NCI-H748 (cell line): Measurements from ENCODE around the gene TMEM109.

Experiments
- DNase-seq: peaks from one replicate; lab custom pipeline; 2025; ENCODE audit not compliant: unreplicated experiment; lab: John Stamatoyannopoulos, UW

TMEM109 gene, protein sequence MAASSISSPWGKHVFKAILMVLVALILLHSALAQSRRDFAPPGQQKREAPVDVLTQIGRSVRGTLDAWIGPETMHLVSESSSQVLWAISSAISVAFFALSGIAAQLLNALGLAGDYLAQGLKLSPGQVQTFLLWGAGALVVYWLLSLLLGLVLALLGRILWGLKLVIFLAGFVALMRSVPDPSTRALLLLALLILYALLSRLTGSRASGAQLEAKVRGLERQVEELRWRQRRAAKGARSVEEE

DNA sequence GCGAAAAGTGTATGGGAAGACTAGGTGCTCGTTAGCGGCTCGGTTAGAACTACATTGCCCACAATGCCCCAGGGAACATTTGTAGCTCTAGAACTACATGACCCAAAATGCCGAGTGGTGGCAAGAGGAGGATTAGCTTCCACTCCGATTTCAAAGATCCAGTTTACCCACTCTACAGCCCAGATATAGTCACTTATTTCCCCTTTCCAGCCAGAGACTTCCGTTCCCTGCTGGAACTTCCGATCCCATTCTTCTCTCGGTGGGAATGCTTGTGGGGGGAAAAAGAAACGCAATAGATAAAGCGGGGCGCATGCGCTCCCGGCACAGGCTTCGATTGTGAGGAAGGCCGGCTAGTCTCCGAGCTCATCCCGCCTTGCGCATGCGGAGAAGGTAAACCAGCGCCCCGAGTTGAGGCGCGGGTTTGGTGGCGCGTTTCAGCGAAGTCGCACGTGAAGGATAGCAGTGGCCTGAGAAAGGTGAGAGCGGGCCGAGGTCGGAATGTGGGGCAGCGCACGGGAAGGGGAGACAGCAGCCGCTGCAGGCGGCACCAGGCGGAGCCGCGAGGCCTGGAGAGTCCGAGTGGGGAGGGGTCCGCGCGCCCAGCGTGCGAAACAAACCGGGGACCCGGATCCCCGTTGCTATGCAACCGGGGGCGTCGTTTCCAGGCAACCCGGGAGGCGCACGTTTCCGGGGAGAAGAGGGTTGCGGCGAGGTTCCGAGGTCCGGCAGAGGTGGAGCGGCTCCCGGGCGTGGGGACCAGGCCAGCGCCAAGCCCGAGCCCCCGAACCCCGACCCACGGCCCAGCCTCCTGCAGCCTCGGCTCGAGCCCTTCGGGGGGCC, at the start of gene TMEM109:
Gene TMEM109 (plus strand): TSS at position 366 of the 840 bp plus-strand sequence. CDS start 5,536 bp downstream, outside the sequence.
- peak; percentile 96 for DNase-seq

DNA sequence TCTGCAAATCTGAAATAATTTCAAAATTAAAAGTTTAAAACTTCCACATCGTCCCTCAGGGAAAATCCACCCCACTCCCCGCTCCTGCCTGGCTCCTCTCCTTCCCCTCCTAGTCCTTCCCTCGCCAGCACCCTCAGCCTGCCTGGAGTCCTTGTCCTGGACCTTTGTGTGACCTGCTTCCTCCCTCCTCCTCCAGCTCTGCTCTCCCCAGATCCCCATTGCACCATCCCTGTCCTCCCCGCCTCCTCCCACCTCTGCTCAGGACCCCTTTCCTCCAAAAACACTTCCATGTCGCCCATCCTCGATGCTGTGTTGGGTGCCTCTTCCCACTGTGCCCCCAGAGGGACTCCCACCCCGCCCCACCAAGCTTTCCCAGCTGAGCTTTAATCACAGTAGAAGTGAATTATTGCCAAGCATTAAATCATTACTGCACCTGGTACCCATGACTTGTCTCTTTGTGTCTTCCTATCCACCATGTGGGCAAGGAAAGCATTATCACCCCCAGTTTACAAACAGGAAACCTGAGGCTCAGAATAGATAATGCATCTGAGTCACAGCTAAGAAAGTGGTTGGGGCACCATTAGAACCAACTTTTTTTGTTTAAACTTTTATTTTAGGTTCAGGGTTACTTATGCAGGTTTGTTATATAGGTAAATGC, 49.0 kb upstream of the TMEM109 start:
- DNase-seq, result no peak

DNA sequence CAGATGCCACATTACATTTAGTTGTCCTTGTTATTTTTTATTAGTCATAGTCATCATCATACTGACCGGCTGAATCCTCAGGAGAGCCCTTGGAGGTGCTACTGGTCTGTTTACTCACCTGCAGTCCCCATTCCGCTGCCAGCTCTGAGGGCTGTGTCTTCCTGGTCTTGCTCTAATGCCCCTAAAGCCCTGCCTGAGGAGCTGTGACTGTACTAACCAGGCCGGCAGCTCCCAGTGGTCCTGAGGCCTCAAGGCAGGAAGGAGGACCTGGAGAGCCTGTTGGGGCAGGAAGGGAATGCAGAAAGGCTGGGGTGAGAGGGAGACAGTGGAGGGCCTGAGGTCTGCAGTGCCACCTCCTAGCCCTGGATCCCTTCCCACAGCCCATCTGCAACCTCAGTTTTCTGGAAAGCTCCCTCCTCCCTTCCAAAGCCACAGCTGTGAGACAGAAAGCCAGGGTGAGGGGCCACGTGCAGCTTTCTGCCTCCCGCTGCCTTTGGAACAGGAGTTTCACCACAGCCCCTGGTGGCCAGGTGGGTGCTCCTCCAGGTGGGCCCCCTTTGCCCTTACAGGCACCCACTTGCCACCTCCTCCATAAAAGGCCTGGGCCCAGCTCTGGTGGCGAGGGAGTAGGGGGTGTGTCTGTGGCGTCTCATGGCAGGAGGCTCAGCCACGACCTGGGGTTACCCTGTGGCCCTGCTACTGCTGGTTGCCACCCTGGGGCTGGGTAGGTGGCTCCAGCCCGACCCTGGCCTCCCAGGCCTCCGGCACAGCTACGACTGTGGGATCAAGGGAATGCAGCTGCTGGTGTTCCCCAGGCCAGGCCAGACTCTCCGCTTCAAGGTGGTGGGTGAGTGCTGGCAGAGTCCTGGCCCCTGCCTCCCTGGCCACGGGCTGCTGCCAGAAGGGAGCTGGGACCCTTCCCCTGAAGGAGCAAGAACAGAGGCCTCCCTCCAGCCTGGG, 46.8 kb upstream of the TMEM109 start, which contains the start of gene ZP1:
Gene ZP1 (plus strand): TSS at position 632 of the 960 bp plus-strand sequence. CDS start 20 bp downstream, at position 652.
- DNase-seq, result no peak

DNA sequence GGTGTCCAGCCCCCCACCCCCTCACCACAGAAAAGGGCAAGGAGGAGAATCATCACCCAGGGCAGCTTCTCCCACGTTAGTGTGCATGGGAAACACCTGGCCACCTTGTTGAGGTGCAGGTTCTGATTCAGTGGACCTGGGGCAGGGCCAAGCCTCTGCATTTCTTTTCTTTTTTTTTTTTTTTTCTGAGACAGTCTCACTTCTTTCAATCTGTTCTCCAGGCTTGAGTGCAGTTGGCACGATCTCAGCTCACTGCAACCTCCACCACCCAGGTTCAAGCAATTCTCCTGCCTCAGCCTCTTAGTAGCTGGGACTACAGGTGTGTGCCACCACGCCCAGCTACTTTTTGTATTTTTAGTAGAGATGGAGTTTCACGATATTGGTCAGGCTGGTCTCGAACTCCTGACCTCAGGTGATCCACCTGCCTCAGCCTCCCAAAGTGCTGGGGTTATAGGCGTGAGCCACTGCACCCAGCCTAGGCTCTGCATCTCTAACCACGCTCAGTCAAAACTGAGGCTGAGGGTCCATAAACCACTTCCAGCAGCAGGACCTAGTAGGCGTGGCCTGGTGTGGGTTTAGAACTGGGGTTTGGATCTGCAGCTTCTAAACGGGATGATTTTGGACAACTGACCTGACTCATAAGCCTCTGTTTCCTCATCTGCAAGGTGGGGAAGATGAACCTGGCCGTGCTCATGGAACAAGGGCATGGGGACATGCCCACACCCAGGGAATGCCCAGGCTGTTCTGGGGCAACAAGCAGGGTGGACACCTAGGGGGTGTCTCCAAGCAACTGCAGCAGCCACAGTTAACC, 45.9 kb upstream of the TMEM109 start:
- DNase-seq, result no peak

DNA sequence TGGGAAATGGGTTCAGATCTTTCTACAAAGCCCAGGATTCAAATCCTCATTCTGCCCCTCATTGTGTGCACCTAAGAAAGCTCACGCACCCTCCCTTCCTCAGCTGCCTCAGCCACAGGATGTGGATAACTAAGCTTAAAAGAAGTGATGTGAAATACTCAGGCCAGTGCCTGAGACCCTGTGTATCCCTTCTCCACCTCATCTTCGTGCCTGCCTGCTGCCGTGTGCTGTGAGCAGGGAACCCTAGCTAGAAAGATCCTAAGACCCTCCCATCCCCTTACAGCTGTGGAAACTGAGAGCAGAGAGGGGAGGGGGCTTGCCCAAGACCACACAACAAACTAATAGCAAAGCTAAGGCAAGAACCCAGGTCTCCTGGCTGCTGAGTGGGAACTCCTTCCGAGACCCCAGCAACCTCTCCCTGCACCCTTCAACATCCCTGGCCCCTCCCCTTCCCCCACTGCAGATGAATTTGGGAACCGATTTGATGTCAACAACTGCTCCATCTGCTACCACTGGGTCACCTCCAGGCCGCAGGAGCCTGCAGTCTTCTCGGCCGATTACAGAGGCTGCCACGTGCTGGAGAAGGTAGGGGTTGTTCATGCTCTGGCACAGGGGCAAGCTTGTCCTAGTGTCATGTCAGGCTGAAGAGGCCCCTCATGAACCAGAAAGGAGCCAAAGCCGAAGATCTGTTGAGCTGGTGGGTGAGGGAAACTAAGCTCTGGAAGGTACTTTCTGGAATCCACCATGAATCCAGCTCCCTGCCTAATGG, 45.1 kb upstream of the TMEM109 start:
- DNase-seq, result no peak

DNA sequence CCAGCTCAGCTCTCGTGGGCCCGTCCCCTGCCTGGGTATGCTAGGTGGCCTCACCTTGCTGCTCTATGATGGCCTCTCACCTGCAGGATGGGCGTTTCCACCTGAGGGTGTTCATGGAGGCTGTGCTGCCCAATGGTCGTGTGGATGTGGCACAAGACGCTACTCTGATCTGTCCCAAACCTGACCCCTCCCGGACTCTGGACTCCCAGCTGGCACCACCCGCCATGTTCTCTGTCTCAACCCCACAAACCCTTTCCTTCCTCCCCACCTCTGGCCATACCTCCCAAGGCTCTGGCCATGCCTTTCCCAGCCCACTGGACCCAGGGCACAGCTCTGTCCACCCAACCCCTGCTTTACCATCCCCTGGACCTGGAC, 44.5 kb upstream of the TMEM109 start:
- no peak for DNase-seq

DNA sequence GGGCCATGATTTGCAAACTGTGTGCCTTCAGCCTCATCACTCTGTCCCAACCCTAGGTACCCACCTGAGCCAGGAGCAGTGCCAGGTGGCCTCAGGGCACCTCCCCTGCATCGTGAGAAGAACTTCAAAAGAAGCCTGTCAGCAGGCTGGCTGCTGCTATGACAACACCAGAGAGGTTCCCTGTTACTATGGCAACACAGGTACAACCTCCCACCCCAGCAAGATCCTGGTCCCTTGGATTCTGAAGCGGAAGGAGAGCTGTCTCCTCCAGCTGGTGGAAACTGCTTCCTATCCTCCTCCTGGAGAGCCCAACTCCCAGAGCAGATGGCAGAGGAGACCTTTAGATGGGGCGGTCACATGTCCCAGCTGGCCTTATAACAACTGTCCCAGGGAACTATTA, 43.7 kb upstream of the TMEM109 start:
- peak; percentile 68 for DNase-seq

DNA sequence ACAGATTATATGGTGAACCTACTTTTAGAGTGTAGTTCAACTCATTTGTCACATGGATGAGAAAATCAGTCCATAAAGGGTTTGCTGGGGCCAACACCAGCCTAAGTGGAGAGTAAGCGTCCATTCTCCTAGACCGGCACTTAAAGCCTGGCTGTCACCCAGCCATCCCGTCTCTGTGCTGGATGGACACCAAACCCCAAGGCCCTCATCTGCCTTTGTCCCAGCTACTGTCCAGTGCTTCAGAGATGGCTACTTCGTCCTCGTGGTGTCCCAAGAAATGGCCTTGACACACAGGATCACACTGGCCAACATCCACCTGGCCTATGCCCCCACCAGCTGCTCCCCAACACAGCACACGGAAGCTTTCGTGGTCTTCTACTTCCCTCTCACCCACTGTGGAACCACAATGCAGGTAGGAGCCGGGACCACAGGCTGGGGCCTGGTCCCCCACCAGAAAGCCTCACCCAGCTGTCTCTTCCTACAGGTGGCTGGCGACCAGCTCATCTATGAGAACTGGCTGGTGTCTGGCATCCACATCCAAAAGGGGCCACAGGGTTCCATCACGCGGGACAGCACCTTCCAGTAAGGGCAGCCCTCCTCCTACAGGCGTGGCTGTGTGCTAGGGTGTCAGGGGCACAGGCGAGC, 43.1 kb upstream of the TMEM109 start:
- no peak for DNase-seq

DNA sequence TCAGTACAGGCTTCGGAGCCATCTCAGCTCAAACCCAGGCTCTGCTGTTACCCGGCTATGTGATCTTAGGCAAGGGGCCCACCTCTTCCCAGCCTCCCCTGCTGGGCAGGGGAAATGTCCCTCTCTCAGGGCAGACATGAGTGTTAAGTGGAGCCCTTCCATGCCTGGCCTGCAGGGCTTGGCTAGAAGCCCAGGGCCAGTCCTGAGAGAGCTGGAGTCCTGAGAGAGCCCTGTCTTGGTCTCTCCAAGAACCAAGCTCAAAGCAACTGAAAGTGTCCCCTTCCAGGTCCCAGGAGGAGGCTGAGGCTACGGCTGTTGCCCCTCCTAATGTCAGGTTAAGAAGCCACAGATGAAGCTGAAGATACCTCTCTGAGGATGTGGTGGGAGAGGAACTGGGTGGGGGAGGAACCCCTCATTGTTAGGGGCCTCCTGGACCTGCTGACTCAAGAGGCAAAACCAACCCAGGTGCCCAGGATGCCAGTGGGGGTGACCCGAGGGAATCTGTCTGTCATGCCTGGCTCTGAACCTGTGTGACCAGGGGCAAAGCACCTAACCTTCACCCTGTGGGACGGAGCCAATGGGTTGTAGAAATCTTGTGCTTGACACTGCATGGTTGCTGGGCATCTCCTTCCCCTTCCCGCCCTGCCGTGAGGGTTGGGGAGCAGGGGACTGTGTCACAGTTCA, 42.4 kb upstream of the TMEM109 start:
- DNase-seq, result no peak

DNA sequence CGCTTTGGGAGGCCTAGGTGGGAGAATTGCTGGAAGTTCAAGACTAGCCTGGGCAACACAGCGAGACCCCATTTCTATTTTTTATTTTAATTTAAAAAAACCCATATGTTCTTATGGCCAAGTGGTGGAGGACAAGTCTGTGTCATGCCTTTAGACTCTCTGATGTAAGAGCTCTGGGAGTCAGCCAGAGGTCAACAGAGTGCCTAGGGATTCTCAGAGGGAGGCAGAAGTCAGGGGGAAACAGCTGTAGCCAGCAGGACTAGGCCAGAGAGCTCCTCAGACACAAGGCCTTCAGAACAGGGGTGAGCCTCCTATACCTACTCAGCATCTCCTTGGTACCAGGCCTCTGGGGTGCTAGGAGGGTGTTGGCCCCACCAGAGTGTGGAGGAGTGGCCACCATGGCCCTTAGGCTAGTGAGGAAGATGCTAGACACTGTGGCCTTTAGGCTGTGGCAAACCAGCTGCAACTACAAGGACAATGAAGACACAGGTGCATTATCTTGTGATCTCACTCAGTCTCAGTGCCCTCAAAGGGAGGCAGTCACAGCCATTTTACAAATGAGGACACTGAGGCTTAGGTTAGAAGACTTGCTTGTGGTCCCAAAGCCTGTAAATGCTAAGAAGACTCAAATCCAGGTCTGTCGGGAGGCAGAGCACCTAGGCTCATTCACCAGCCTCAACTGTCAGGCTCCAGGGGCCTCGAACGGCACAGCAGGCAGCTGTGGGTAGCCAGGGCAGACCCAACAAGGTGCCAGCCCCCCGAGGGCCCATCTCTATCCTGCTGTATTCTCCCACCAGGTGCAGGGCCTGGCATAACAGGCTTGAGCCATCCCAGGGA, 41.6 kb upstream of the TMEM109 start:
- DNase-seq, result no peak

DNA sequence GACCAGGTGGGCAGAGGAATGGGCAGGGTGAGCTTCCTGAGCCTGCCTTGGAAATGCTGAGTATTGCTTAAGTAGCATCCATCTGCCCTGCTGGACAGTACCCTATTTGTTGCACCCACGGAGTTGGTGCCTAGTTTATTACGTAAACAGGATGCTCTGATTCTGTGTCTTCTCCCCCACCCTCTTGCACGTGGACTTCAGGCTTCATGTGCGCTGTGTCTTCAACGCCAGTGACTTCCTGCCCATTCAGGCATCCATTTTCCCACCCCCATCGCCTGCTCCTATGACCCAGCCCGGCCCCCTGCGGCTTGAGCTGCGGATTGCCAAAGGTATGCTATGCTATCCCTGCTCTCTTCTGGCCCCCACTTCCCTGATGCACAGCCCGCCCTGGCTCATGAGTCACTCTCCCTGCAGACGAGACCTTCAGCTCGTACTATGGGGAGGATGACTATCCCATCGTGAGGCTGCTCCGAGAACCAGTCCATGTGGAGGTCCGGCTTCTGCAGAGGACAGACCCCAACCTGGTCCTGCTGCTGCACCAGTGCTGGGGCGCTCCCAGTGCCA, 40.9 kb upstream of the TMEM109 start:
- DNase-seq, result no peak

DNA sequence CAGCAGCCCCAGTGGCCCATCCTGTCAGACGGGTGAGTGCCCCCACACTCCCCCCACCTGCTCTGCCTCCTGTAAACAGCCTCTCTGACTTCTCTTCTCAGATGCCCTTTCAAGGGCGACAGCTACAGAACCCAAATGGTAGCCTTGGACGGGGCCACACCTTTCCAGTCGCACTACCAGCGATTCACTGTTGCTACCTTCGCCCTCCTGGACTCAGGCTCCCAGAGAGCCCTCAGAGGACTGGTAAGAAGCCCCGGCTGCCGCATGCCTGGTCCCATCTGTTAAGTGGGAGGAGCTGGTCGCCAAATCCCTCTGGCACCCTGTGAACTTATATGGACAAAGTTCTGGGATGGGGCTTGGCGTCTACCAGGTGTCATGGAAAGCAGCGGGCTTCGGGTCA, 40.4 kb upstream of the TMEM109 start:
- DNase-seq, result no peak

DNA sequence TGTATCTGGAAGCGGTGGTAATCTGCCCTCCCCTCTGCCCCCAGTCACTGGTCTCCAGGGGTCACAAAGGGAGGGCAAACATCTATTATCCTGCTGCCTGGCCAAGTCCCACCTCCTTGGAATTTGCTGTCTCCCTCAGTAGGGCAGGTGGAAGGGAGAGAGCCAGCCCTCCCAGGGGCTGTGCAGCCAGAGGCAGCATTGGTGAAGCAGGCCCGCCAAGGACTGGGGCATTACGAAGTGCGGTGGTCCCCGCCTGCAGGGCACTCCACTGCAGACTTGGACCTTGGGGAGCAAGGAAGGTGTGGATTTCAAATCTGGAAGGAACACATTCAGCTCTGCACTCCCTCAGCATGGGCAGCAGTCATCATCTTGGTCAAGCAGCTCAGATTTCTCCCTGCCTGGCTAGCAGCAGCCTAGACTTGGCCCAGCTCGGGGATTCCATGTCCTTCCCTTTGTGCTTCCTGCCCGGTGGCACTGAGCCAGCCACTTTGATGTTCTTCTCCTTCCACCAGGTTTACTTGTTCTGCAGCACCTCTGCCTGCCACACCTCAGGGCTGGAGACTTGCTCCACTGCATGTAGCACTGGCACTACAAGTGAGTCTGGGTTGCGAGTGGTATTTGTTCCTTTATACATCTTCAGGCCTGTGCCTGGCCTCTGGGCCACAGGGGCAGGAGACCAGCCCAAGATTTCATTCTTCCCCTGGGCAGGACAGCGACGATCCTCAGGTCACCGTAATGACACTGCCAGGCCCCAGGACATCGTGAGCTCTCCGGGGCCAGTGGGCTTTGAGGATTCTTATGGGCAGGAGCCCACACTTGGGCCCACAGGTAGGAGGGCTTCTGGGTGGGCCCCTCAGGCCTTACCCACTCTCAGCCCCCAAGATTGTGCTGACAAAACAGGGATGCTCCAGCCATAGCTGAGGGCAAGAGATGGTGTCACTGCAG, 39.3 kb upstream of the TMEM109 start:
- DNase-seq, result no peak

DNA sequence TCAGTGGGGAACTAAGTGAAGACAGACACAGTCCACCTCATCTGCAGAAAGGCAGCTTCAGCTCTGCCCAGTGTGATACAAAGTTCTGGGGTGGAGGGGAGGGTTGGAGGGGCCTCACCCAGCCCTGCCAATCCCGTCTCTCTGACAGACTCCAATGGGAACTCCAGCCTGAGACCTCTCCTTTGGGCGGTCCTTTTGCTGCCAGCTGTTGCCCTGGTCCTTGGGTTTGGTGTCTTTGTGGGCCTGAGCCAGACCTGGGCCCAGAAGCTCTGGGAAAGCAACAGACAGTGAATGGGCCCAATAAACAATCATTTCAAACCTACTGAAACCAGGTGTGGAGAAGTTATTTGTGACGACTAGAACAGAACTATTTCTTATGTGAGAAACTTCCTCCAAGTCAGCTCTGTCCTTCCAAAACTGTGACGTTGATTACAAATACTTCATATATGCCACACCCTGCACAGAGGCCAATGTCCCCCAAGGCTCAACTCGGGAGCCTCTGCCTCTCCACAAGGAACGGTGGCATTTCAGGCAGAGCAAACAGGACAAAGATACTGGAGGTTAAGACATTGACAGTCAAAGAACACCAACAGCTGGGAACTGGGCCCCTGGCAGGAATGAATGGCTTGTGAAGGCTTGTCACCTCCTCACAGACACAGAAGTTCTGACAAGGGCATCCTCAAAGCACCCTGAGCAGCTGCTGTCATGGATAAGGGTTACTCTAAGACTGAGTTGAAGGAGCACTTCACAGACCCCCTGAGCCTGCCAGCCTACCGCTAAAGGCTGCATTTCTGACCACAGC, 38.4 kb upstream of the TMEM109 start:
- no peak for DNase-seq

DNA sequence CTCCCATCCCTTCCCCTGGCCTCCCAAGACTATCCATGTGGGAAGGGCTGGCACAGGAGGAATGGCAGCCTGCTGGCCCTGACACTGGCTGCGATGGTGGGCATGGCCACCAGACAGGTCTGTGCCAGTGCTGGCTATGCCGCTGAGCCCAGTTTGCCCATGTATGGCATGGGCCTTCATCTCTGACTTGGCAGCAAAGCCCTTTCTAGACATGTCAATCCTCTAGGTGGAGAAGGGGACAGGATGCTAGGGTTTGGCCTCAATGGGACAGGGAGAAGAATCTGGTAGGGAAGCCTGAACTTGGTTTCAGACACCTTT, 37.8 kb upstream of the TMEM109 start:
- DNase-seq, result no peak
